Panc1 (cell line): ENCODE results near the gene PTPN4.

Experiments
- POLR2AphosphoS5 ChIP-seq: IDR thresholded peaks from 2 replicates; pipeline ENCODE4 v1.6.1; 2012; ENCODE audit warnings: mild to moderate bottlenecking, low read depth, low read length, moderate library complexity
- REST ChIP-seq, 2 experiments: IDR thresholded peaks; 2 replicates each; pipeline ENCODE4 v1.6.1; 2011 to 2012; ENCODE audit warnings: low read depth in 2 of 2, control low read depth in 1 of 2, low read length in 1 of 2, mild to moderate bottlenecking in 1 of 2, moderate library complexity in 1 of 2; ENCODE audit not compliant: insufficient read depth in 1 of 2
- TCF7L2 ChIP-seq: IDR thresholded peaks from 2 replicates; pipeline ENCODE4 v1.6.1; 2011; ENCODE audit warnings: mild to moderate bottlenecking, low read depth, low read length, inconsistent platforms
- TF ChIP-seq, protein P1 (sequence below): fragments of 450-650 bp; IDR thresholded peaks from 2 replicates; pipeline ENCODE4 v1.5.1; 2017; ENCODE audit warnings: mild to moderate bottlenecking

GRCh38 chr2:119921825-119922224 is 162.1 kb downstream of the PTPN4 start:
- TF ChIP-seq, protein P1, sequence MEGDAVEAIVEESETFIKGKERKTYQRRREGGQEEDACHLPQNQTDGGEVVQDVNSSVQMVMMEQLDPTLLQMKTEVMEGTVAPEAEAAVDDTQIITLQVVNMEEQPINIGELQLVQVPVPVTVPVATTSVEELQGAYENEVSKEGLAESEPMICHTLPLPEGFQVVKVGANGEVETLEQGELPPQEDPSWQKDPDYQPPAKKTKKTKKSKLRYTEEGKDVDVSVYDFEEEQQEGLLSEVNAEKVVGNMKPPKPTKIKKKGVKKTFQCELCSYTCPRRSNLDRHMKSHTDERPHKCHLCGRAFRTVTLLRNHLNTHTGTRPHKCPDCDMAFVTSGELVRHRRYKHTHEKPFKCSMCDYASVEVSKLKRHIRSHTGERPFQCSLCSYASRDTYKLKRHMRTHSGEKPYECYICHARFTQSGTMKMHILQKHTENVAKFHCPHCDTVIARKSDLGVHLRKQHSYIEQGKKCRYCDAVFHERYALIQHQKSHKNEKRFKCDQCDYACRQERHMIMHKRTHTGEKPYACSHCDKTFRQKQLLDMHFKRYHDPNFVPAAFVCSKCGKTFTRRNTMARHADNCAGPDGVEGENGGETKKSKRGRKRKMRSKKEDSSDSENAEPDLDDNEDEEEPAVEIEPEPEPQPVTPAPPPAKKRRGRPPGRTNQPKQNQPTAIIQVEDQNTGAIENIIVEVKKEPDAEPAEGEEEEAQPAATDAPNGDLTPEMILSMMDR: no peak
- TF ChIP-seq REST (IDR thresholded peaks at IDR 0.05; ENCODE audit: insufficient read depth in 1 of 2, low read depth in 2 of 2, low read length in 1 of 2): no peak
- no peak for TF ChIP-seq POLR2AphosphoS5
- TF ChIP-seq TCF7L2: no peak
